RWPE2 (cell line): Measurements from ENCODE around the gene GGA2.

Experiments used
- ATAC-seq: fragments of 200-7000 bp; cut with Tn5 transposase; 3 replicates; pipeline ENCODE4 v1.9.1; 2021; ENCODE audit warnings: low read depth
- DNase-seq: peaks from one replicate; pipeline ENCODE4 v3.0.0-alpha.2; 2020; ENCODE audit warnings: low spot score
- H3K27ac ChIP-seq: fragments of 450-650 bp; 2 replicates; pipeline ENCODE4 v1.5.1; 2017; ENCODE audit warnings: mild to moderate bottlenecking; ENCODE audit not compliant: poor library complexity, severe bottlenecking
- H3K27me3 ChIP-seq: fragments of 250-450 bp; sonication (Bioruptor Pico); 2 replicates; pipeline ENCODE4 v1.5.1; 2021; ENCODE audit warnings: mild to moderate bottlenecking, moderate library complexity; ENCODE audit not compliant: insufficient read depth, poor library complexity, severe bottlenecking
- H3K36me3 ChIP-seq: fragments of 250-450 bp; sonication (Bioruptor Pico); 2 replicates; pipeline ENCODE4 v1.5.1; 2020; ENCODE audit warnings: low read depth, mild to moderate bottlenecking, moderate library complexity
- H3K4me1 ChIP-seq: fragments of 250-450 bp; sonication (Bioruptor Pico); 2 replicates; pipeline ENCODE4 v1.5.1; 2021; ENCODE audit warnings: mild to moderate bottlenecking, moderate library complexity; ENCODE audit not compliant: insufficient read depth, poor library complexity, severe bottlenecking
- H3K4me3 ChIP-seq: fragments of 250-450 bp; sonication (Bioruptor Pico); 2 replicates; pipeline ENCODE4 v1.5.1; 2021; ENCODE audit warnings: mild to moderate bottlenecking, moderate library complexity; ENCODE audit not compliant: severe bottlenecking
- H3K9me3 ChIP-seq: fragments of 250-450 bp; sonication (Bioruptor Pico); 2 replicates; pipeline ENCODE4 v1.5.1; 2021; ENCODE audit warnings: mild to moderate bottlenecking, moderate library complexity; ENCODE audit not compliant: severe bottlenecking
- CTCF ChIP-seq: fragments of 450-650 bp; IDR thresholded peaks from one replicate; pipeline ENCODE4 v1.5.1; 2017; ENCODE audit warnings: mild to moderate bottlenecking, moderate library complexity; ENCODE audit not compliant: poor library complexity, severe bottlenecking

The GGA2 gene

GRCh38 chr16:23428351-23428750 is 81.9 kb downstream of the GGA2 start:
- ATAC-seq, result no peak
- H3K4me1 ChIP-seq, result peaks cover 15% of the 10 kb centered on the region
- H3K36me3 ChIP-seq, result peaks cover 26% of the 10 kb centered on the region
- no peak for DNase-seq
- no peak overlapping the region for H3K4me3 ChIP-seq
- H3K27me3 ChIP-seq, result no peaks in the 10 kb centered on the region
- H3K9me3 ChIP-seq, result no peaks in the 10 kb centered on the region
- no peak for TF ChIP-seq CTCF
- H3K27ac ChIP-seq, result no peak overlapping the region

- Histone ChIP-seq H3K4me1 (peaks cover 18% of the 10 kb centered on the region), H3K36me3 (0 out of 2 replicates have a peak, but pooled peaks cover 3% of the 10 kb centered on the region), H3K4me3 (no peak overlapping the region), H3K27ac (peak overlapping the region; percentile 97), H3K27me3 (no peaks in the 10 kb centered on the region), H3K9me3 (no peaks in the 10 kb centered on the region)
- DNase-seq (peak; percentile 89), ATAC-seq (peak; percentile 87)
- no peak for TF ChIP-seq CTCF
These were observed 85.9 kb downstream of the GGA2 start for GRCh38 chr16:23424292-23424958.

GRCh38 chr16:23423496-23424049 is 86.7 kb downstream of the GGA2 start:
- DNase-seq, result peak; percentile 78
- Histone ChIP-seq H3K27me3 (no peaks in the 10 kb centered on the region), H3K27ac (peak overlapping the region; percentile 97), H3K9me3 (no peaks in the 10 kb centered on the region), H3K36me3 (0 out of 2 replicates have a peak, but pooled peaks cover 3% of the 10 kb centered on the region), H3K4me1 (peaks cover 18% of the 10 kb centered on the region), H3K4me3 (no peak overlapping the region)
- TF ChIP-seq CTCF, result no peak
- ATAC-seq, result peak; percentile 87

- Histone ChIP-seq H3K4me1 (peaks cover 17% of the 10 kb centered on the region), H3K27ac (no peak overlapping the region), H3K36me3 (peaks cover 22% of the 10 kb centered on the region), H3K4me3 (no peak overlapping the region), H3K9me3 (no peaks in the 10 kb centered on the region), H3K27me3 (no peaks in the 10 kb centered on the region)
- DNase-seq (no peak), ATAC-seq (no peak)
- no peak for TF ChIP-seq CTCF
These were observed 90.3 kb downstream of the GGA2 start for GRCh38 chr16:23420011-23420410.

- Histone ChIP-seq H3K4me3 (no peak overlapping the region), H3K36me3 (peaks cover 43% of the 10 kb centered on the region), H3K27me3 (no peaks in the 10 kb centered on the region), H3K27ac (no peak overlapping the region), H3K4me1 (no peaks in the 10 kb centered on the region), H3K9me3 (no peaks in the 10 kb centered on the region)
- no peak for ATAC-seq
- no peak for DNase-seq
- no peak for TF ChIP-seq CTCF
These were observed 93.5 kb downstream of the GGA2 start for GRCh38 chr16:23416816-23417215.
